PC-3 (cell line): ENCODE data around the gene EHMT1. TPM values are rescaled to one million over a fixed set of nuclear protein-coding genes. Genes with fewer than 3 reads are reported as not detected.

Experiments
- ATAC-seq: fragments of 200-7000 bp; cut with Tn5 transposase; 2 replicates; pipeline ENCODE4 v1.9.1; 2020; ENCODE audit warnings: mild to moderate bottlenecking, moderate library complexity
- BruUV-seq: library from RNA; stranded (reverse); fragments of 400-500 nt; replicated peaks from 2 replicates; lab custom pipeline; 2021; lab: Mats Ljungman, UMichigan
- CTCF ChIA-PET: fragments of 300-600 bp; sonication (Branson Sonifier 250); formaldehyde crosslinking; loops from one replicate; lab custom pipeline; 2022; ENCODE audit warnings: antibody characterized with exemption; lab: Charles Lee
- POLR2A ChIA-PET: fragments of 300-600 bp; sonication (Branson Sonifier 250); formaldehyde crosslinking; loops from one replicate; lab custom pipeline; 2022; ENCODE audit warnings: antibody characterized with exemption; ENCODE audit not compliant: unreplicated experiment; lab: Charles Lee
- DNase-seq: peaks from one replicate; pipeline ENCODE4 v3.0.0-alpha.2; 2015
- H2AFZ ChIP-seq: fragments of 300-600 bp; sonication (generic); 2 replicates; pipeline ENCODE4 v1.6.0; 2016; ENCODE audit warnings: antibody characterized with exemption, low read length
- H3F3A ChIP-seq: fragments of 300-600 bp; sonication (generic); one replicate; pipeline ENCODE4 v1.6.0; 2017; ENCODE audit warnings: antibody characterized with exemption, low read length, control low read depth, mild to moderate bottlenecking; ENCODE audit not compliant: unreplicated experiment
- H3K27ac ChIP-seq: fragments of 300-600 bp; sonication (generic); 2 replicates; pipeline ENCODE4 v1.5.1; 2016; ENCODE audit warnings: mild to moderate bottlenecking, low read length
- H3K27me3 ChIP-seq: fragments of 300-600 bp; sonication (generic); 2 replicates; pipeline ENCODE4 v1.6.1; 2016; ENCODE audit warnings: low read length, mixed read lengths
- H3K36me3 ChIP-seq: fragments of 300-600 bp; sonication (generic); 2 replicates; pipeline ENCODE4 v1.6.1; 2016; ENCODE audit warnings: low read depth, mixed run types, low read length, mixed read lengths
- H3K4me1 ChIP-seq: fragments of 300-600 bp; sonication (generic); 2 replicates; pipeline ENCODE4 v1.5.1; 2016; ENCODE audit warnings: low read length; ENCODE audit not compliant: insufficient read depth
- H3K4me2 ChIP-seq: fragments of 300-600 bp; sonication (generic); 2 replicates; pipeline ENCODE4 v1.6.0; 2016; ENCODE audit warnings: low read length
- H3K4me3 ChIP-seq: fragments of 300-600 bp; sonication (generic); 2 replicates; pipeline ENCODE4 v1.5.1; 2016; ENCODE audit warnings: mild to moderate bottlenecking, low read length, mixed read lengths
- H3K79me2 ChIP-seq: fragments of 300-600 bp; sonication (generic); 2 replicates; pipeline ENCODE4 v1.6.1; 2017; ENCODE audit warnings: low read length, mixed read lengths
- H3K9ac ChIP-seq: fragments of 300-600 bp; sonication (generic); 2 replicates; pipeline ENCODE4 v1.6.0; 2016; ENCODE audit warnings: mild to moderate bottlenecking, low read length
- H3K9me2 ChIP-seq: fragments of 300-600 bp; sonication (generic); replicated peaks from 2 replicates; pipeline ENCODE4 v1.6.1; 2016; ENCODE audit warnings: mixed run types, low read length, mixed read lengths
- H3K9me3 ChIP-seq: fragments of 300-600 bp; sonication (generic); 2 replicates; pipeline ENCODE4 v1.6.1; 2016; ENCODE audit warnings: low read length, mixed read lengths
- H4K20me1 ChIP-seq: fragments of 300-600 bp; sonication (generic); 2 replicates; pipeline ENCODE4 v1.6.1; 2016; ENCODE audit warnings: low read length, mixed read lengths
- EZH2 ChIP-seq: fragments of 300-600 bp; sonication (generic); IDR thresholded peaks from one replicate; pipeline ENCODE4 v1.6.1; 2017; ENCODE audit warnings: antibody characterized with exemption, mild to moderate bottlenecking, low read length; ENCODE audit not compliant: unreplicated experiment
- EZH2phosphoT487 ChIP-seq: fragments of 300-600 bp; sonication (generic); IDR thresholded peaks from 2 replicates; pipeline ENCODE4 v1.6.1; 2018; ENCODE audit warnings: mild to moderate bottlenecking, antibody characterized with exemption, low read length, borderline replicate concordance
- intact Hi-C: fragments of 100-400 bp; cut with micrococcal nuclease; formaldehyde crosslinking; loops from 2 replicates; pipeline ENCODE4 v1.9.0; 2023
- total RNA-seq: library from RNA; depleted of rRNA; stranded (reverse); fragments of >200 nt; gene quantifications from 2 replicates; pipeline ENCODE4 v1.2.3, GENCODE V29; 2014
- TF ChIP-seq, protein P1 (sequence below): fragments of 300-600 bp; sonication (generic); conservative IDR thresholded peaks from 2 replicates; pipeline ENCODE4 v1.5.1; 2017; ENCODE audit warnings: antibody characterized with exemption, low read depth, mild to moderate bottlenecking, low read length

EHMT1 gene
- total RNA-seq, 1 experiment from 2014 or later: 42.8 TPM

- ChIA-PET CTCF (no interaction called here), POLR2A (no interaction called here)
- Histone ChIP-seq H3K9ac (no peak overlapping the region), H3K36me3 (no peaks in the 10 kb centered on the region), H4K20me1 (no peaks in the 10 kb centered on the region), H3K79me2 (no peaks in the 10 kb centered on the region), H3K4me2 (no peak overlapping the region), H2AFZ (no peak overlapping the region), H3K9me3 (no peaks in the 10 kb centered on the region), H3K4me1 (no peaks in the 10 kb centered on the region), H3K27ac (no peak overlapping the region), H3K4me3 (no peak overlapping the region), H3K27me3 (no peaks in the 10 kb centered on the region), H3F3A (no peaks in the 10 kb centered on the region), H3K9me2 (no peaks in the 10 kb centered on the region)
- intact Hi-C loops: no loop called here
- BruUV-seq: no TSS peak
- TF ChIP-seq, protein P1, sequence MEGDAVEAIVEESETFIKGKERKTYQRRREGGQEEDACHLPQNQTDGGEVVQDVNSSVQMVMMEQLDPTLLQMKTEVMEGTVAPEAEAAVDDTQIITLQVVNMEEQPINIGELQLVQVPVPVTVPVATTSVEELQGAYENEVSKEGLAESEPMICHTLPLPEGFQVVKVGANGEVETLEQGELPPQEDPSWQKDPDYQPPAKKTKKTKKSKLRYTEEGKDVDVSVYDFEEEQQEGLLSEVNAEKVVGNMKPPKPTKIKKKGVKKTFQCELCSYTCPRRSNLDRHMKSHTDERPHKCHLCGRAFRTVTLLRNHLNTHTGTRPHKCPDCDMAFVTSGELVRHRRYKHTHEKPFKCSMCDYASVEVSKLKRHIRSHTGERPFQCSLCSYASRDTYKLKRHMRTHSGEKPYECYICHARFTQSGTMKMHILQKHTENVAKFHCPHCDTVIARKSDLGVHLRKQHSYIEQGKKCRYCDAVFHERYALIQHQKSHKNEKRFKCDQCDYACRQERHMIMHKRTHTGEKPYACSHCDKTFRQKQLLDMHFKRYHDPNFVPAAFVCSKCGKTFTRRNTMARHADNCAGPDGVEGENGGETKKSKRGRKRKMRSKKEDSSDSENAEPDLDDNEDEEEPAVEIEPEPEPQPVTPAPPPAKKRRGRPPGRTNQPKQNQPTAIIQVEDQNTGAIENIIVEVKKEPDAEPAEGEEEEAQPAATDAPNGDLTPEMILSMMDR: no peak
- TF ChIP-seq EZH2 (no peak), EZH2phosphoT487 (no peak)
- ATAC-seq: no peak
- DNase-seq: no peak
Measured at GRCh38 chr9:137832830-137833590, 214.2 kb downstream of the EHMT1 start.

DNA sequence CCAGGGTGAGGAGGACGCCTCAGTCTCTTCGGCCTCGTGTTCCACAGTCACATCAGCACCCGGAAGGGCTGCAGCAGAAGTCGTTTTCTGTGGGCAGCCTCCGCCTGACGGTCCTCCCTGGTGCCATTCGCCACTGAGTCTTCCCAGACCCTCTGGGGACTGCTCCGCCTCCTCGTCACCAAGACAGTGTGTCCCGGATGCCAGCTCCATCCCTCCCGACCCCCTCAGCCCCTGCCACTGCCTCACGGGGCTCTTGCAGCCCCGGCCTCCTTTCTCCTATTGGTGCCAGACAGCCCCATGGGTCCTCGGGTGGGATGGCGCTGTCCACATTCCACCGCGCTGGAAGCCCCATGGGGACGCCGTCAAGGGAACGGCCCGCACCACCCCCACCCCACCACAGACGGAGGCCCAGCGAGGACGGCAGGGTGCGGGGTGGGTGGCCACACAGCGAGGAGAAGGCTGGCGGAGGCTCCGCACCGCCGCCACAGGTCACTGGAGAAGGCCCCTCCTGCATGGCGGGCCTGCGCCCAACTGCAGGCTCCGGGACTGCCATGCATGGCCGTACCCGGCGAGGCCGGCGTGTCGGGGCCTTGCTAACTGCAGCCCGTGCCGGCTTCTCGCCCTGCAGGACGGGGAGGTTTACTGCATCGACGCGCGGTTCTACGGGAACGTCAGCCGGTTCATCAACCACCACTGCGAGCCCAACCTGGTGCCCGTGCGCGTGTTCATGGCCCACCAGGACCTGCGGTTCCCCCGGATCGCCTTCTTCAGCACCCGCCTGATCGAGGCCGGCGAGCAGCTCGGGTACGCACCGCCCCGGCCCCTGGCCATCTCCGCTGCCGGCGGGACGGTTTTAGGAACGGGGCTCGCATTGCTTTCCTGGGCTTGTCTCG is 215.2 kb downstream of the EHMT1 start:
- Histone ChIP-seq H3K27ac (no peak overlapping the region), H3F3A (no peaks in the 10 kb centered on the region), H3K4me3 (no peak overlapping the region), H3K36me3 (no peaks in the 10 kb centered on the region), H3K4me2 (no peak overlapping the region), H4K20me1 (no peaks in the 10 kb centered on the region), H2AFZ (no peak overlapping the region), H3K9ac (no peak overlapping the region), H3K9me3 (no peaks in the 10 kb centered on the region), H3K79me2 (no peaks in the 10 kb centered on the region), H3K9me2 (no peaks in the 10 kb centered on the region), H3K4me1 (no peaks in the 10 kb centered on the region), H3K27me3 (no peaks in the 10 kb centered on the region)
- ATAC-seq (no peak), DNase-seq (no peak)
- TF ChIP-seq EZH2: no peak
- TF ChIP-seq, protein P1: no peak
- TF ChIP-seq EZH2phosphoT487: no peak
- ChIA-PET CTCF (no interaction called here), POLR2A (no interaction called here)
- no TSS peak for BruUV-seq
- intact Hi-C loops: no loop called here
